GM19467 (cell line): ENCODE measurements around the gene UGT1A9.
"Not testable (repeated sequence)": the region's sequence is repeated elsewhere in the genome, so short reads cannot be mapped to it uniquely, and the experiment has no call there.

Source experiments
- ATAC-seq: cut with Tn5 transposase; IDR thresholded peaks from one replicate; pipeline ENCODE4 v1.9.1; 2021; ENCODE audit warnings: mild to moderate bottlenecking, moderate library complexity; ENCODE audit not compliant: unreplicated experiment

Gene UGT1A9

DNA sequence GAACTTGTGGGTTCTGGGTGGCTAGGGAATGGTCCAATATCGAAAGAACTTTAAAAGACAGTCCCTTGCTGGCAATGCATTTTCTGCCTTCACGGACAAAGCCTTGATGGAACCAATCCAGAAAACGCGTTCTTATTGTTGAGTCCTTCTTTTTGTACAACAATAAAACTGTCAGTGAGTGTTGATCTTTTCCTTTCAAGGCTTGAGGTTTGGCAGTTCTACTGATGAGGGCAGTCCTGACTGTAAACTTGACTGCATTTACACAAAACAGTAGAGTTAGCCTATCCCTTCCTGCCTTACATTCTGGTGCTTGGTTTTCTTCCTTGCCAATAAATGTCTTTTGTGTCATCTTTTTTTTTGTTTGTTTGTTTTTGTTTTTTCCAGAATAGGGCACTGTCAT lies 7.5 kb downstream of the UGT1A9 start:
- ATAC-seq, result no peak

DNA sequence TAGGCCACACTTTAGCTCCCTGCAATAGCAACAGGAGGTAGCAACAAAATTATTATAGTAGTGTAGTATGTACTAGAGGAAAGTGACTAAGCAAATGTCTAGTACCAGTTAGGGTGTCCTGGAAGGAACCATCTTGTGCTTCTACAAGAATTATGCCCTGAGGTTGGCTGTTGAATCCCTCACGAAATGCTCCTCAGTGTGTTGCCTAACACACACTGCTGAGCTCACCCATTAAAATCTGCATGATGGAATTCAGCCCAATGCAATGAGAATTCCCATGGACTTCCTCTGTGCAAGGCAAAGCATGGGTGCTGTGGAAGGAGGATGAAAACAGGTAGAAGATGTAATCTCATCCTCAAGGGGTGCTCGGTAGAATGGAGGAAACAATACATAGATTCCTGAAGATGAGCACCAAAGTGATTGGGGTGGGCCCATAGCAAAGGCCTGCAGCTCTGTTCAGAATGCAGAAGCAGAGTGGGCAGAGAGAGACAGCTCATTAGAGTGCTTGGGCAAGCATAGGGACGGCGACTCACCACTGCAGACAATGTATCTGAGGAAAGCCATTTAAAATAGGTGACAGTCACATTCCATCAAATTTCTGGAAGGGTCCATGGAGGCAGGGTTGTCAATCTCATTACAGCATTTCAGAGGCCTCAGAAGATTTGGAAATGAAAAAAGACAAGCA lies 8.8 kb downstream of the UGT1A9 start:
- ATAC-seq, result no peak

DNA sequence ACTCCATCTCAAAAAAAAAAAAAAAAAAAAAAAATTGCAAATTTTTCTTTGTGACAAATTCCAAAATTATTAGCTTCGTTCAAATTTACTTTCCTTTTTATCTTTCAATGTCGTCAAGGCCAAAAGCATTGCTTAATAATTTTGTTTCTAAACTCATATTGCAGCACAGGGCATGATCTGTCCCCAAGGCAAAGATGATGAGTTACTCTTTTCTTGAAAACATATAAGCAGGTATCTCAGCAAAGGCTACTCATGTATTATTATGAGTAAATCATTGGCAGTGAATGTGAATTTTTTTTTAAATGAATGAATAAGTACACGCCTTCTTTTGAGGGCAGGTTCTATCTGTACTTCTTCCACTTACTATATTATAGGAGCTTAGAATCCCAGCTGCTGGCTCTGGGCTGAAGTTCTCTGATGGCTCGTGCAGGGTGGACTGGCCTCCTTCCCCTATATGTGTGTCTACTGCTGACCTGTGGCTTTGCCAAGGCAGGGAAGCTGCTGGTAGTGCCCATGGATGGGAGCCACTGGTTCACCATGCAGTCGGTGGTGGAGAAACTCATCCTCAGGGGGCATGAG lies 9.9 kb downstream of the UGT1A9 start, which contains the start of gene UGT1A7:
Gene UGT1A7, plus strand, starts transcription at position 381 of the 579 bp plus-strand sequence. Its CDS starts 37 bp downstream, at position 418.
- no peak for ATAC-seq

DNA sequence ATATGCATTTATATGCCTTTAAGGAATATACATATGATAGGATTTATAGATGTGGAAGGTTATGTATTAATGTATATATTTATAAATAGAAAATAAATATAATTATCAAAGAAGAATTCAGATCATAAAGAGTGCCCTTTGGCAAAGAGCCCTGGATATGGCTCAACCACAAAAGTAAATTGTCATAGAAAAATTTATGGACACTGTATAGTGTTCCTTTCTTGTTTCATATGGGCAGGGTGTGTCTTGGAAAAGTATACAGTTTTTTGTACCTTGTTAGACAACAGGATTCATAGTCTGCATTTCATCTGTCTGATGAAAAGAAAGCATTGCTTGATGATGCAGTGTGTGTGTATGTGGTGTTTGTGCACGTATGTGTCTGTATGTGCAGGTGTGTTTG lies 12.9 kb downstream of the UGT1A9 start:
- ATAC-seq, result no peak

DNA sequence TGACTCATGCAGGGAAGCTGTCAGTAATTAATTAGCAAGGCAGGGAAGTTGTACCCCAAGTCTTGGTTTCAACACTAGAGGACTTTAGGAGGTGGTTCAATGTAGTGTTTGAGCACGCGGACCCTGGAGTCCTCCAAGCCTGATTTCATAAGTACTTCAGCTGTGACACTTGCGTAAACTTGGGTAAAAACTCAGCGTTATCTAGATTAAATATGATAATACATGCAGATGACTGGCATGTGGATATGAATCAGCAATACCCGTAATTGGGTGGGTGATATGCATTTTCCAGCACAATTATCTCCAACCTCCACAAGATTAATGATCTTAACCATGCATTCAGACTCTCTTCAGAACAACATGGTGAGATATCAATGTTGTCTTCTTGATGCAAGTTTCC lies 15.2 kb downstream of the UGT1A9 start:
- ATAC-seq, result no peak

DNA sequence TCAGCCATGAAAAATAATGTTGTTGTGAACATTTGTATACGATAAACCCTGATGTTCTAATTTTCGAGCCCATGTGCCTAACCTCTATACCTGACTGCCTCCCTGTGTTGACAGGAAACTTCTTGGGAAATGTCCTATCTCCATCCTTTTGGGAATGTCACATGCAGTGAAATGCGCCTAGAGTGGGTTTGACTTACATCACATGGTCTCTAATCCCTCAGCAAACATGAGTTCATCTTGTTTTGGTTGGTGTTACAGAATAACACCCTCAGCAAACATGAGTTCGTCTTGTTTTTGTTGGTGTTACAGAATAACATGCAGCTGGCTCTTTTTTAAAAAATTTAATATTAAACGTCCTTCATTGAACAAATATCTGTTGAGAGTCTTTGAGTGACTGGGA lies 16.6 kb downstream of the UGT1A9 start:
- no peak for ATAC-seq

DNA sequence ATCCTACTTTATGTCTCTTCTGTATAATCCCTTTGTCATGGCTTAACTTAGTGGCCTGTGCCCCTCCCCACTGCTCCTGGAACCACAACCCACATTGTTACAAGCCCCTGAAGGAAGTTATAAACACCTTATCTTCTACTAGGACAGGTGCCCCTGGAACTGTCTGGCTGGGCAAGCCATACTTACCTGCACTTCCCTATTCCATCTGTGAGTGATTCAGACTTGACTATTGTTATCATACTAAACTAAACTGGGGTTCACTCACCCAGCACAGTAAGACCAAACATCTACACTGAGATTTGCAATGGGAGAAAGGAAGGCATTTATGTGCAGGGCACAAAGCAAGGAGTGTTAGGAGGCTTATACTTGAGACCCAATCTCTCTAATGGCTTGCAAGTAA lies 17.3 kb downstream of the UGT1A9 start:
- ATAC-seq, result no peak

DNA sequence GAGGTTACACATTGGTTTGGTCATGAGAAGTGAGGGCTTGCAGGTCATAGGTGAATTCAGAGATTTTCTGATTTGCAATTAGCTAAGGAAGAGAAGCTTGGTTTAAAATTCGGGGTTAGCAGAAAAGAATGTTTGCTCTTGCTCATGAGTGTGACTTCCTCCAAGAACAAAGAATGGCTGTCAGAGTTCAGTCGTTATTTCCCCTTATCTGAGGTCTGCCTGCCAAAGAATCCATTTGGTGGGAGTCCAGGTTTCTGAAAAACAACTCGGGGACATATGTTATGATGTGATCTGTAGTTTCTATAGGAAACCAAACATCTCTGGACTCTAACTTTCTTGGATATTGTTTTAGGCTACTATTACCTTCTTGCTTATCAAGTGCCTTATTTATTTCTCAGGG lies 17.8 kb downstream of the UGT1A9 start:
- ATAC-seq, result no peak

DNA sequence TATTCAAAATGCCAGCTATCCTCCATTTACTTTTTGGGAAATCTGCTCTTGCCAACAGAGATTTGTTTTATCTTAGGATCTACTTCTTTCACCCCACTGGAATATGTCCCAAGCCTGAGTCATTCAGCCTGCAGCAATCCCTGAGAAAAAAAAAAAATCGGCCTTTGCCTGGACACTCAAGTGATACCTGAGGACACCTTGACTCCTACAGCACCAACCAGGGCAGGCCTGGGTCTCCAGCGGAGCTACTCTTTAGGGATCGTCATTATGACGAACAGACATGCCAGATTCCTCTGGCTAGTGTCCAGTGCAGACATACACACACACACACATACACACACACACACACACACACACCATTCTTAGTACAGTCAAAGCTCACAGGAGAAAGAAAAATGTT lies 18.7 kb downstream of the UGT1A9 start:
- ATAC-seq, result no peak

DNA sequence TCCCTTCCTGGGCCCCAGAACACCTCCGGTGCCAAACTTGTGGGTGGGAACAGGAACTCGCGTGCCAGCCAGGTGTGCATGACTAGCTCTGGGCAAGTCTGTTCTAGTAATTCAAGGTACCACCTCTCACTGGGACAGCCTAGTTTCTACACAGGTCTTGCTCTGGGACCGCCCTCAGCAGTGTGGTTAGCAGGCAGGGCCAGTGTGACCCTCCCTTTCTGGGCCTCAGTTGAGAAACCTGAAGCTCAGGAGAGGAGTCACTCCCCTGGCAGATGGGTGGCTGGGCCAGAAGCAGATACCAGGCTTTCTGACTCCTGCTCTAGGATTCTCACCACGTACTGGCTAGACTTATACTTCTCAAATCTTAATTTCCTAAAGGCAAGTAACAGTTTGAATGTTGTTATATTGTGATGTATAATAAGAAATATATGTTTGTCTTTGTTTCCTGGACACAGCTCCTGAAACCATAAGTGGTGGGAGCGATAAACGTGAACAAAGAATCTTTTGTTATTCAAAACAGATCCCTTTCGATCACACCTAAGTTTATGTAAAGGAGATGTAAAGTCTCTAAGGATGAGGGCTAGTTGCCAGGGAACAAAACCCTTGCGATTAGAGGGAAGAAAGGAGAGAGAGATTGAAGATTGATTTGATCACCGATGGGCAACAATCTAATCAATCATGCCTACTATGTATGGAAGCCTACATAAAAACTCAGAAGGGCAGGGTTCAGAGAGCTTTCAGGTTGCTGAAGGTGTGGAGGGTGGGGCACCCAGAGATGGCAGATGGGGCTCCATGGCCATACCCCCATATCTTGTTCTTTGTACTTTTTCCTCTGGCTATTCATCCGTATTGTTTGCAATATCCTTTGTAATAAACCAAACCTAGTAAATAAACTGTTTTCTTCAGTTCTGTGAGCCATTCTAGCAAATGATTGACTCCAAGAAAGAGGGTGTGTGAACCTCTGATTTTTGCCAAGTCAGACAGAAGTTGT lies 20.0 kb downstream of the UGT1A9 start:
- no peak for ATAC-seq

DNA sequence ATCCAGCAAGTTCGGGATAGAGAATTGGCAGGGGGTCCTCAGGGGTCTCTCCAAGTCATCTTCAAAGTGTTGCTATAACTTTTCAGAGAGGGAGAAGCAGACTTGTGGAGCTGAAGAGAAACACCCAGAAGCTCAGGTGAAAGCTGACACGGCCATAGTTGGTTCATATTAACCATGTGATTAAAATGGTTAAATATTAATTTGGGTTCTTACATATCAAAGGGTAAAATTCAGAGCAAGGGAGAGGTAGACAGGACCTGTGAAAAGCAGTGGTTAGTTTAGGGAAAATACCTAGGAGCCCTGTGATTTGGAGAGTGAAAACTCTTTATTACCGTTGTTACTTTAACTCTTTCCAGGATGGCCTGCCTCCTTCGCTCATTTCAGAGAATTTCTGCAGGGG lies 20.9 kb downstream of the UGT1A9 start, which contains the start of gene UGT1A6:
Gene UGT1A6, plus strand, starts transcription at position 243 of the 400 bp plus-strand sequence. Its CDS starts 115 bp downstream, at position 358.
- no peak for ATAC-seq

DNA sequence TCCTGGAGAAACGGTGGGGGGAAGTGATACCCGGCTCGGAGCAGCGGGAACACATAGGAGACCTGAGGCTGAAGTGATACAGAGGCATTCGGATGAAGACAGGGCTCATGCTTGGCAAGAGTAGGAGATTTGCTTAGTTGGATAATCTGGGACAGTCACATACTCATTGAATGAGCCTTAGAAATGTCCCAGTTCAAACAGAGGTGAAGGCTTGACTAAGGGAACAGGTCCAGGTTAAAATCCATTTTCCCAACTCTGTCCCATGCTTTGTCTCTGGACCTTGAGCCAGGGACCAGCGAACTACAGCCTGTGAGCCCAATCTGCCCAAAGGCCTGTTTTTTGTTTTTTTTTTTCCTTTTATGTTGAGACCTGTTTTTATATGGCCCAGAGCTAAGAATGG lies 22.3 kb downstream of the UGT1A9 start:
- no peak for ATAC-seq

DNA sequence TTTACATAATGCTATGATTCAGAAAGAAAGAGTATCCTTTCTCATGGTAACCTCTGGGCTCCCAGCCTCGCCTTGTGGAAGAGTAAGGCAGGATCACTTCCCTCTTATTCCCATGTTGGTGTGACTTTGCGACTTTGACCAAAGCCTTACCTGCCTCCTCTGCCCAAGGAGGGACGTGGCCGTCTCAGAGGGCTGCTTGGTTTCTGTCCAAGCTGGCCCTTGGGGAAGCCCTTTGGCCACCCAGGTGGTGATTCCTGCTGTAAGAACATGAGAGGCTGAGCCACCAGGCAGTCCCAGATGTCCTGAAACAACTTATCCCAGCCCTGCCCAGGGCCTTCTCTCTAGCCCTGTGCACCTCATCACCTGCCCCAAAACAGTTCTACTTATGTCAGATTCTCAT lies 27.0 kb downstream of the UGT1A9 start:
- no peak for ATAC-seq

DNA sequence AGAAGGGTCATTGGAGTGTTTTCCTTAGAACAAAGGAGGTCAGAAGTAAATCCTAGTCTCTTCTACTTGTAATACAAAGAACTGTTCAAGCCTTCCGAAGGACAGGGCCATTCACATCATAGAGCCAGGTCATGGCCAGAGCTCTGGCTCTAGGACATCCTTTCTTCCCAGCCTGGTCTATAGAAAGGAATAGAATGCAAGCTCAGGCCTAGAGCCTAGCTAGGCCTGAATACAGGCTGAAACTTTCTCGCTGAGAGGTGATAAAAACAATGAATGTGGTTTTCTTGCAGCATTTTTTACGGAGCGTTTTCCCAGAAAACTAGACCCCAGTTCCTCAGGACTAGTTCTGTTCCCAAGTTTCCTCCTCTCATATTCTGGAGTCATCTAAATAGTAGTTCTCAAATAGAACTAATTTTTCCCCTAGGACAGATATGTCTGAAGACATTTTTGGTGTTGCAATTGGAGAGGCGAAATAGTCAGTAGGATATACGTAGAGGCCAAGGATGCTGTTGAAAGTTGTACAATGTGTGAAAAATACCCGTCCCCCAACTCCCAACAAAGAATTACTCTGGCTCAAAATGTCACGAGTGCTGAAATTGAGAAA lies 27.8 kb downstream of the UGT1A9 start:
- no peak for ATAC-seq

DNA sequence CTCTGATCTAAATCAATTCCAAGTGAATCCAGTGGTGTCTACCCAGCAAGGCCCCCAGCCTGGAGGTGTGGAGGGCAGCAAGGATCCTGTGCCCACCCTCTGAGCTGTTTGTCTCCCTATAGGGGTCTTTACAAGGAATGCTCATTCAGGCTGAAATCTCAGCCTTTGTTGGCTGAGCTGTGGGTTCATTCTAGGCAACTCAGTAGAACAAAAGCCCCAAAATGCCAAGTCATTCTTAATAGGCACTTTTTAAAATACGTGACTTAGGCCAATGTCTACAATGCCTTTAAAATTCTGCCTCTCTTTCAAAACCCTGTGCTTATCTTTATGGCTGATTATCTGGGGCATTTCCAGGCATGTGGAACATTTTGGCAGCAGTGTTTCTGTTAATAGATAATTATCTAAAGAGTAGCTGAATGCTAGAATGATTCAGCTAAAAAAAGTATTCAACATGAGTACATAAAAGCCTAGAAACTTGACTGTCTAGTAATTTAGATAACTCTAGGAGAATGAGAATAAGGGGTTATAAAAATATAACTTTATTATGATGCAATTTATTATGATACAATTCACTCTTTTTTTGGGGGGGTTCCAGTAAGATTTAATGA lies 28.4 kb downstream of the UGT1A9 start:
- ATAC-seq, result no peak

DNA sequence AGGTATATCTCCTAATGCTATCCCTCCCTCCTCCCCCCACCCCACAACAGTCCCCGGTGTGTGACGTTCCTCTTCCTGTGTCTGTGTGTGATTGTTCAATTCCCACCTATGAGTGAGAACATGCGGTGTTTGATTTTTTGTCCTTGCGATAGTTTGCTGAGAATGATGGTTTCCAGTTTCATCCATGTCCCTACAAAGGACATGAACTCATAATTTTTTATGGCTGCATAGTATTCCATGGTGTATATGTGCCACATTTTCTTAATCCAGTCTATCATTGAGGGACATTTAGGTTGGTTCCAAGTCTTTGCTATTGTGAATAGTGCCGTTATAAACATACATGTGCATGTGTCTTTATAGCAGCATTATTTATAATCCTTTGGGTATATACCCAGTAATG lies 29.1 kb downstream of the UGT1A9 start:
- not testable (repeated sequence) for ATAC-seq

DNA sequence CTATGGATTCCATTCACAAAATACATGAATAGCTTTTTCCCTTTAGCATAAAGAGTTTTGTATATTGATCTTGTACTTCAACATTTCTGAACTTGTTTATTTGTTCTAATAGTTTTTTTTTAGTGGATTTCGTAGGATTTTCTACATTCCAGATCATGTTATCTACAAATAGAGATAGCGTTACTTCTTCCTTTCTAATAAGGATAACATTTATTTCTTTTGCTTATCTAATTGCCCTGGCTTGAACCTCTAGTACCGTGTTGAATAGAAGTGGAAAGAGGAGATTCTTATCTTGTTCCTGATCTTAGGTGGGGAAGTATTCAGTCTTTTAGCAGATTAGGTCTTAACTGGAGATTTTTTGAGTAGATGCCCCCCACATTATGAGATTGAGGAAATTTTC lies 30.5 kb downstream of the UGT1A9 start:
- ATAC-seq, result no peak

DNA sequence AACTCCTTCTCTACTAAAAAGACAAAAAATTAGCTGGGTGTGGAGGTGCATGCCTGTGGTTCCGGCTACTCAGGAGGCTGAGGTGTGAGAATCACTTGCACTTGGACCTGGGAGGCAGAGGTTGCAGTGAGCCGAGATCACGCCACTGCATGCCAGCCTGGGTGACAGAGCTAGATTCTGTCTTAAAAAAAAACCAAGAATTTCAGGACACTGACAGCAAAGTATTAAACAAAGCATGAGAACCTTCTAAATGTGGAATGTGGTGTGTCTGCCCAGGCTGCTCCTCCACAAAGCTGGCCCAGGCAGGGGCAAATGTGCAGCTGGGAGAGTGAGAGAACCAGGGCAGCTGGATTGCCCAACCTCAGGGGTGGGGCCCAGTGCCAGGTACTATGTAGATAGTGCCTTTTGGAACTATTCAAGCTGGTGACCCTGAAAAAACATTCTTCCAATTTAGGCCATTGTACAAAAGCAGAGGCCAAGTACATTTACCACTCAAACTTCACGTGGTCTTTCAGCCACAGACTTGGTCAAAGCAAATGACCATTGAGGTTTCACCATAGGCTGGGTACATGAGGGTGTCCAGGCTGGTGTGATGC lies 34.3 kb downstream of the UGT1A9 start:
- no peak for ATAC-seq

DNA sequence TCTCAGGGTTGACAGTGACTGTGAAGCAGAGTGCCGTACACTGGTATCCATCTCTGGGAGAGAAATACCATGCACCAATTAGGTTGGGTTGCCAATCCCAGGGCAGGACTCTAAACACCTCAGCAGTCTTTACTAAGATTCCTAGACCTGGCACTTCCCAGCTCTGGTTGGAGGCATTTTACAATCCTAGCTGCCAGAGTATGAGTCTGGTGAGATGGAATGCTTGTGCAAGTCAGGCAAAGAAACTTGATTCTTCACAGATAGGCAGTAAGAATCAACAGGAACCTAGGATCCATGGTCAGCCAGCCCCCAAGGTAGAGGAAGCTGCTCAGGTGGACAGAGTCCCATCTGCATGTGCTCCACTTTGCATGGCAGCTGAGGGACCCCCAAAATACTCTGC lies 35.0 kb downstream of the UGT1A9 start:
- ATAC-seq, result no peak

DNA sequence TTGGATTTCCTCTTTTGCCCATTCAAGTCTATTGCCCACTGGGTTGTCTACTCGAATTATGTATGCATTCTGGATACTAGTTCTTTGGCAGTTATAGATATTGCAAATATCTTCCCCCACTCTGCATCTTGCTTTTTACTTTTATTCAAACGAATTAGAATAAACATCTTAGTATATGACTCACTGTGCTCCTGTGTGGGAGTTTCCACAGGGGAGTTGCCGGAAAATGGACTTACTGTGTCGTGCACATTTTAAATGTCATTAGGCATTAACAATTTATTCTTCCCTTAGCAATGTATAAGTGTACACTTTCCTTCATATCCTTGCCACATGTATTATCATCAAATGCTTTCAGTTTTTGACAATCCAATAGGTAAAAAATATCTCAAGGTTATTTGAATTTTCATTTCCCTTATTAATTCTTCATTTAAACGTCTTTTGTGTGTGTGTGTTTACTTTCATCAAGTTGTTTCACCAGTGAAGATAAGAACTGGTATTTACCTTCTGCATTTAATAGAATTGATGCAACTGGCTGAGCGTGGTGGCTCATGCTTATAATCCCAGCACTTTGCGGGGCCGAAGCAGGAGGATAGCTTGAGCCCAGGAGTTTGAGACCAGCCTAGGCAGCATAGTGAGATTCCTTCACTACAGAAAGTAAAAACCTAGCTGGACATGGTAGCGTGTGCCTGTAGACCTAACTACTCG lies 36.4 kb downstream of the UGT1A9 start:
- ATAC-seq, result no peak
